Measurements from ENCODE around the gene THBS4.

THBS4 gene

GRCh38 chr5:80119372-80119771, 84.2 kb downstream of the THBS4 start:
- no peak overlapping the region for H3K9ac ChIP-seq (ENCODE audit: insufficient read length, low read depth)
- TF ChIP-seq SUZ12 (IDR thresholded peaks at IDR 0.05; ENCODE audit: extremely low read depth, insufficient read depth, insufficient read length) (no peak), ZNF274 (IDR thresholded peaks at IDR 0.05; ENCODE audit: low read depth, low read length) (no peak), YY1 (IDR thresholded peaks at IDR 0.05; ENCODE audit: insufficient read depth, insufficient read length) (no peak)
- peaks cover 4% of the 10 kb centered on the region for H3K4me1 ChIP-seq (ENCODE audit: insufficient read depth, insufficient read length)
- DNase-seq (ENCODE audit: low read depth, low spot score) = no peak
- no peaks in the 10 kb centered on the region for H3K36me3 ChIP-seq (ENCODE audit: insufficient read depth, insufficient read length, low read length)
- no peaks in the 10 kb centered on the region for H3K27me3 ChIP-seq (ENCODE audit: insufficient read depth, insufficient read length)
- peaks cover 7% of the 10 kb centered on the region; the same call in 1 of the 2 replicates for H3K9me3 ChIP-seq (ENCODE audit: insufficient read depth, low read length)
- H3K4me3 ChIP-seq (ENCODE audit: insufficient read length, low read depth) = no peak overlapping the region

DNA sequence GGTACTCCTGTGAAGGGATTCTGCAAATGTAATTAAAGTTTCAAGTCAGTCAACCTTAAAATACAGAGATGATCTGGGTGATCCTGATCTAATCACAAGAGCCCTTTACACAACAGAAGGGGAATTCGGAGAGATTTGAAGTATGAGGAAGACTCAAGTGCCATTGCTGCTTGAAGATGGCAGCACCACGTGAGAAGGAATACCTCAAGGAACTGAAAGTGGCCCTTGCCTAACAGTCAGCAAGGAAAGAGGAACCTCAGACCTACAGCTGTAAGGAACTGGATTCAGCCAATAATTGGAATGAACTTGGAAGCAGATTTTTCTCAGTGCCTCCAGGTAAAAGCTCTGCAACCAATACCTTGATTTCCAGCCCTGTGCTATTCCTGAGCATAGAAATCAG, 87.4 kb downstream of the THBS4 start:
- H3K4me3 ChIP-seq (ENCODE audit: insufficient read length, low read depth) = no peak overlapping the region
- H3K9ac ChIP-seq (ENCODE audit: insufficient read length, low read depth) = no peak overlapping the region
- DNase-seq (ENCODE audit: low read depth, low spot score) = no peak
- no peaks in the 10 kb centered on the region for H3K36me3 ChIP-seq (ENCODE audit: insufficient read depth, insufficient read length, low read length)
- H3K4me1 ChIP-seq (ENCODE audit: insufficient read depth, insufficient read length) = no peaks in the 10 kb centered on the region
- TF ChIP-seq YY1 (IDR thresholded peaks at IDR 0.05; ENCODE audit: insufficient read depth, insufficient read length) (no peak), SUZ12 (IDR thresholded peaks at IDR 0.05; ENCODE audit: extremely low read depth, insufficient read depth, insufficient read length) (no peak), ZNF274 (IDR thresholded peaks at IDR 0.05; ENCODE audit: low read depth, low read length) (no peak)
- peaks cover 7% of the 10 kb centered on the region for H3K9me3 ChIP-seq (ENCODE audit: insufficient read depth, low read length)
- H3K27me3 ChIP-seq (ENCODE audit: insufficient read depth, insufficient read length) = no peaks in the 10 kb centered on the region

DNA sequence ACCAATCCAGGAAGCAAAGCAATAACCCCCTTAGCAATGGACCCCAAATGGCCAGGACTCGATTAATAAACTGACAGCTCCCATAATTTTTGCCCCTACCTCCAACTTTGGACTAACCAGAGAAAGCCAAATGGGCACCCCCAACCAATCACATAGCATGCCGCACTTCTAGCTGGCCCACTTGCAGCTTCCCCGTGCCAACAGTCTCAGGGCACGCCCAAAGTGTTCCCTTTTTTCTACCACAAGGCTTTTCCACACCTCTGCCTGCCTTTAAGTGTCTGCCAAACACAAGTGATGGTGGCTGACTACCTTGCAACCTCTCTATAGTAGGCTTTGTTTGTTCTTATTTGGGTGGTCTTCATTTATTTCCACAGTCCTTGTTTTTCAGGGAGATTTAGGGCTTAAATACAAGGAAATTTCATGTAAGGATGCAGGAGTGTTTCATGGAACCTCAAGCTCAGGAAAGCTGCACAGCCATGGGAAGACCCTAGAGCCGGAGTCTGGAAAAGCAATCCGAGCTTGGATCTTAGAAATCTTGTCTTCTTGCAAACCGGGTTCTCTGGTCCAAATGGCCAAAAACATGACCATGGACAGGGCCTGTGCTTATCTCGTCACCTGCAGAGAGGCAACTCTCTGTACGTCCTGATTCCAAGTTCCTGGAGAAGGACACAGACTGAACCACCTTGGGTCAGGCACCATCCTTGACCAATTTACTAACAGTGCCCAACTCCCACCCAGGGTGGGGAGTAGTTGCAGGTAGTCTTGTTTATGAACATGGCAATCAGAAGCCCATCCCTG, 89.2 kb downstream of the THBS4 start:
- Histone ChIP-seq H3K4me3 (ENCODE audit: insufficient read length, low read depth) (no peak overlapping the region), H3K9me3 (ENCODE audit: insufficient read depth, low read length) (peaks cover 7% of the 10 kb centered on the region), H3K36me3 (ENCODE audit: insufficient read depth, insufficient read length, low read length) (no peaks in the 10 kb centered on the region), H3K9ac (ENCODE audit: insufficient read length, low read depth) (no peak overlapping the region), H3K27me3 (ENCODE audit: insufficient read depth, insufficient read length) (no peaks in the 10 kb centered on the region), H3K4me1 (ENCODE audit: insufficient read depth, insufficient read length) (no peaks in the 10 kb centered on the region)
- TF ChIP-seq YY1 (IDR thresholded peaks at IDR 0.05; ENCODE audit: insufficient read depth, insufficient read length) (no peak), ZNF274 (IDR thresholded peaks at IDR 0.05; ENCODE audit: low read depth, low read length) (no peak), SUZ12 (IDR thresholded peaks at IDR 0.05; ENCODE audit: extremely low read depth, insufficient read depth, insufficient read length) (no peak)
- no peak for DNase-seq (ENCODE audit: low read depth, low spot score)

GRCh38 chr5:80125022-80125961, 90.1 kb downstream of the THBS4 start:
- no peaks in the 10 kb centered on the region for H3K4me1 ChIP-seq (ENCODE audit: insufficient read depth, insufficient read length)
- no peaks in the 10 kb centered on the region for H3K36me3 ChIP-seq (ENCODE audit: insufficient read depth, insufficient read length, low read length)
- H3K27me3 ChIP-seq (ENCODE audit: insufficient read depth, insufficient read length) = no peaks in the 10 kb centered on the region
- no peak for DNase-seq (ENCODE audit: low read depth, low spot score)
- H3K9me3 ChIP-seq (ENCODE audit: insufficient read depth, low read length) = peaks cover 7% of the 10 kb centered on the region
- TF ChIP-seq YY1 (IDR thresholded peaks at IDR 0.05; ENCODE audit: insufficient read depth, insufficient read length) (no peak), SUZ12 (IDR thresholded peaks at IDR 0.05; ENCODE audit: extremely low read depth, insufficient read depth, insufficient read length) (no peak), ZNF274 (IDR thresholded peaks at IDR 0.05; ENCODE audit: low read depth, low read length) (no peak)
- no peak overlapping the region for H3K4me3 ChIP-seq (ENCODE audit: insufficient read length, low read depth)
- H3K9ac ChIP-seq (ENCODE audit: insufficient read length, low read depth) = no peak overlapping the region

GRCh38 chr5:80125962-80126480, 90.9 kb downstream of the THBS4 start:
- Histone ChIP-seq H3K9ac (ENCODE audit: insufficient read length, low read depth) (no peak overlapping the region), H3K9me3 (ENCODE audit: insufficient read depth, low read length) (peaks cover 13% of the 10 kb centered on the region), H3K4me1 (ENCODE audit: insufficient read depth, insufficient read length) (no peaks in the 10 kb centered on the region), H3K36me3 (ENCODE audit: insufficient read depth, insufficient read length, low read length) (no peaks in the 10 kb centered on the region), H3K27me3 (ENCODE audit: insufficient read depth, insufficient read length) (no peaks in the 10 kb centered on the region), H3K4me3 (ENCODE audit: insufficient read length, low read depth) (no peak overlapping the region)
- no peak for DNase-seq (ENCODE audit: low read depth, low spot score)
- TF ChIP-seq YY1 (IDR thresholded peaks at IDR 0.05; ENCODE audit: insufficient read depth, insufficient read length) (no peak), SUZ12 (IDR thresholded peaks at IDR 0.05; ENCODE audit: extremely low read depth, insufficient read depth, insufficient read length) (no peak), ZNF274 (IDR thresholded peaks at IDR 0.05; ENCODE audit: low read depth, low read length) (no peak)

GRCh38 chr5:80127116-80127552, 92.0 kb downstream of the THBS4 start:
- DNase-seq (ENCODE audit: low read depth, low spot score) = no peak
- TF ChIP-seq SUZ12 (IDR thresholded peaks at IDR 0.05; ENCODE audit: extremely low read depth, insufficient read depth, insufficient read length) (no peak), ZNF274 (IDR thresholded peaks at IDR 0.05; ENCODE audit: low read depth, low read length) (no peak), YY1 (IDR thresholded peaks at IDR 0.05; ENCODE audit: insufficient read depth, insufficient read length) (no peak)

More at GRCh38 chr5:80127116-80127552, 92.0 kb downstream of the THBS4 start:
- no peaks in the 10 kb centered on the region for H3K27me3 ChIP-seq (ENCODE audit: insufficient read depth, insufficient read length)
- peaks cover 24% of the 10 kb centered on the region for H3K9me3 ChIP-seq (ENCODE audit: insufficient read depth, low read length)
- no peaks in the 10 kb centered on the region for H3K36me3 ChIP-seq (ENCODE audit: insufficient read depth, insufficient read length, low read length)
- no peak overlapping the region for H3K9ac ChIP-seq (ENCODE audit: insufficient read length, low read depth)
- no peak overlapping the region for H3K4me3 ChIP-seq (ENCODE audit: insufficient read length, low read depth)
- no peaks in the 10 kb centered on the region for H3K4me1 ChIP-seq (ENCODE audit: insufficient read depth, insufficient read length)

All from NT2/D1 (cell line).